Immature natural killer cell (primary cell): ENCODE measurements around the gene TMED8. TPM values are rescaled to one million over a fixed set of nuclear protein-coding genes. Genes with fewer than 3 reads are reported as not detected.

Experiments used
- polyA plus RNA-seq, 3 donors: library from polyadenylated mRNA; unstranded; fragments of 300-500 nt; fragmentation: Illumina TruSeq; gene quantifications; one replicate each; pipeline ENCODE4 v1.2.3, GENCODE V29; 2021

Gene TMED8
- polyA plus RNA-seq, 3 donors from 2014 or later = 2.4 to 4.6 (median 2.6) TPM

Other genes with a start within 250 kb of the TMED8 start
- not detected for gene ZDHHC22, start 235.3 kb downstream of the TMED8 start, polyA plus RNA-seq
- gene TMEM63C, start 195.3 kb downstream of the TMED8 start, polyA plus RNA-seq = under 1 TPM in 2 of 3 donors, not detected in 1; 0.03 to 0.64 TPM
- not detected for gene NGB, start 105.9 kb downstream of the TMED8 start, polyA plus RNA-seq
- gene POMT2, start 56.2 kb downstream of the TMED8 start, polyA plus RNA-seq = 1 to 10 TPM in 2 of 3 donors, under 1 TPM in 1; 0.36 to 3.1 (median 1.0) TPM
- gene GSTZ1, start 56.1 kb downstream of the TMED8 start, polyA plus RNA-seq = 1 to 10 TPM; 5.2 to 5.9 (median 5.6) TPM
- gene SAMD15, start 285 bp upstream of the TMED8 start, polyA plus RNA-seq = under 1 TPM in 1 of 3 donors, not detected in 2; 0.40 TPM
- gene NOXRED1, start 46.4 kb upstream of the TMED8 start, polyA plus RNA-seq = not detected
- gene VIPAS39, start 80.5 kb upstream of the TMED8 start, polyA plus RNA-seq = 1 to 10 TPM; 6.6 to 9.8 (median 9.2) TPM
- 100 to 1,000 TPM in 2 of 3 donors, 10 to 100 TPM in 1; 94.2 to 149 (median 103) TPM for gene AHSA1, start 81.0 kb upstream of the TMED8 start, polyA plus RNA-seq
- not detected for gene ISM2, start 121.7 kb upstream of the TMED8 start, polyA plus RNA-seq
- 10 to 100 TPM; 25.2 to 35.2 (median 32.3) TPM for gene SPTLC2, start 239.5 kb upstream of the TMED8 start, polyA plus RNA-seq